H1 (cell line): ENCODE measurements around the gene KLHL30. TPM values are rescaled to one million over a fixed set of nuclear protein-coding genes. Genes with fewer than 3 reads are reported as not detected.

Experiments
- CTCF ChIA-PET: fragments of 300-600 bp; sonication (Branson Sonifier 250); formaldehyde crosslinking; loops from one replicate; lab custom pipeline; 2021; ENCODE audit not compliant: partially characterized antibody; lab: Charles Lee
- POLR2A ChIA-PET: fragments of 300-600 bp; sonication (Branson Sonifier 250); formaldehyde crosslinking; loops from one replicate; lab custom pipeline; 2021; ENCODE audit warnings: inconsistent platforms; ENCODE audit not compliant: partially characterized antibody; lab: Charles Lee
- DNase-seq, 2 experiments: peaks; one replicate each; pipeline versions ENCODE4 v3.0.0 to v3.0.0-alpha.2; 2010 to 2022; ENCODE audit warnings: low spot score in 2 of 2, low read depth in 1 of 2, mixed read lengths in 1 of 2
- FAIRE-seq: peaks from 2 replicates; lab custom pipeline; 2011; peaks lifted over from hg19 to GRCh38; lab: Jason Lieb, UNC
- H2AFZ ChIP-seq: 2 replicates; pipeline ENCODE4 v1.8.1; 2012; ENCODE audit warnings: low read length, inconsistent platforms
- H2AK5ac ChIP-seq: 2 replicates; pipeline ENCODE4 v1.6.1; 2013; ENCODE audit warnings: low read depth, low read length
- H2BK120ac ChIP-seq: replicated peaks from 2 replicates; pipeline ENCODE3; 2013; ENCODE audit warnings: low read depth, low read length, inconsistent platforms
- H2BK12ac ChIP-seq: 2 replicates; pipeline ENCODE4 v1.6.1; 2013; ENCODE audit warnings: low read depth, low read length
- H2BK15ac ChIP-seq: 2 replicates; pipeline ENCODE4 v1.6.1; 2013; ENCODE audit warnings: low read length
- H2BK20ac ChIP-seq: 2 replicates; pipeline ENCODE4 v1.6.1; 2013; ENCODE audit warnings: low read length
- H2BK5ac ChIP-seq: 2 replicates; pipeline ENCODE4 v1.6.1; 2013; ENCODE audit warnings: low read depth, low read length
- H3K14ac ChIP-seq: 2 replicates; pipeline ENCODE4 v1.6.1; 2013; ENCODE audit warnings: inconsistent platforms; ENCODE audit not compliant: insufficient read length
- H3K18ac ChIP-seq: 2 replicates; pipeline ENCODE4 v1.6.1; 2013; ENCODE audit warnings: low read length; ENCODE audit errors: extremely low read depth
- H3K23ac ChIP-seq: 2 replicates; pipeline ENCODE4 v1.6.1; 2013; ENCODE audit warnings: inconsistent platforms; ENCODE audit not compliant: insufficient read length
- H3K23me2 ChIP-seq: 2 replicates; pipeline ENCODE4 v1.6.1; 2013; ENCODE audit warnings: low read depth, low read length
- H3K27ac ChIP-seq: 2 replicates; pipeline ENCODE4 v1.6.1; 2011; ENCODE audit warnings: low read depth, low read length, inconsistent platforms
- H3K27me3 ChIP-seq, 4 experiments: replicated peaks in 1 of 4; 1 replicate in 1 of 4; 2 replicates in 3 of 4; pipeline versions ENCODE4 v1.6.1 to v1.8.1; 2011 to 2013; ENCODE audit warnings: low read length in 3 of 4, mild to moderate bottlenecking in 3 of 4, inconsistent platforms in 2 of 4, mixed read lengths in 2 of 4, moderate library complexity in 1 of 4; ENCODE audit not compliant: control insufficient read depth in 3 of 4, insufficient read depth in 3 of 4; ENCODE audit errors: extremely low read depth in 1 of 4
- H3K36me3 ChIP-seq, 4 experiments: 2 replicates each; pipeline versions ENCODE4 v1.6.1 to v1.8.1; 2011 to 2013; ENCODE audit warnings: mild to moderate bottlenecking in 4 of 4, low read length in 3 of 4, moderate library complexity in 2 of 4, control low read depth in 1 of 4, inconsistent platforms in 1 of 4; ENCODE audit not compliant: insufficient read depth in 4 of 4, control insufficient read depth in 2 of 4
- H3K4ac ChIP-seq: replicated peaks from 2 replicates; pipeline ENCODE3; 2013; ENCODE audit warnings: low read length, low read depth, mixed read lengths, inconsistent platforms; ENCODE audit not compliant: insufficient read length
- H3K4me1 ChIP-seq, 4 experiments: replicated peaks in 1 of 4; 1 replicate in 1 of 4; 2 replicates in 3 of 4; pipeline versions ENCODE4 v1.6.1 to v1.8.1; 2011 to 2013; ENCODE audit warnings: low read length in 3 of 4, inconsistent platforms in 2 of 4, mixed read lengths in 1 of 4; ENCODE audit not compliant: insufficient read depth in 4 of 4, control insufficient read depth in 3 of 4
- H3K4me2 ChIP-seq, 2 experiments: 2 replicates each; pipeline versions ENCODE4 v1.6.1 to v1.8.1; 2011 to 2013; ENCODE audit warnings: low read depth in 2 of 2, low read length in 2 of 2, control low read depth in 1 of 2, inconsistent platforms in 1 of 2, mild to moderate bottlenecking in 1 of 2; ENCODE audit not compliant: insufficient read depth in 1 of 2
- H3K4me3 ChIP-seq, 4 experiments: fragments of 200-600, 300-600 bp in 1 of 4; sonication (generic), shearing (Covaris generic), sonication (Bioruptor Twin) in 1 of 4; 2 replicates each; pipeline versions ENCODE4 v1.5.1 to v1.8.1; 2011 to 2016; ENCODE audit warnings: low read length in 4 of 4, low read depth in 3 of 4, control low read depth in 2 of 4, inconsistent platforms in 2 of 4, mild to moderate bottlenecking in 2 of 4, mixed read lengths in 1 of 4, moderate library complexity in 1 of 4; ENCODE audit not compliant: insufficient read depth in 2 of 4; ENCODE audit errors: extremely low read depth in 1 of 4
- H3K56ac ChIP-seq: replicated peaks from 2 replicates; pipeline ENCODE3; 2013; ENCODE audit warnings: low read depth, mild to moderate bottlenecking, mixed read lengths, low read length, inconsistent platforms; ENCODE audit not compliant: insufficient read length
- H3K79me1 ChIP-seq: 2 replicates; pipeline ENCODE4 v1.6.1; 2013; ENCODE audit warnings: low read depth, low read length, control low read depth
- H3K79me2 ChIP-seq, 2 experiments: 2 replicates each; pipeline versions ENCODE4 v1.6.1 to v1.8.1; 2012 to 2013; ENCODE audit warnings: low read length in 2 of 2, mild to moderate bottlenecking in 2 of 2, inconsistent platforms in 1 of 2; ENCODE audit not compliant: insufficient read depth in 2 of 2, control insufficient read depth in 1 of 2
- H3K9ac ChIP-seq, 4 experiments: replicated peaks in 1 of 4; 1 replicate in 1 of 4; 2 replicates in 3 of 4; pipeline versions ENCODE4 v1.6.1 to v1.8.1; 2011 to 2013; ENCODE audit warnings: low read depth in 3 of 4, low read length in 3 of 4, control low read depth in 2 of 4, mild to moderate bottlenecking in 2 of 4, moderate library complexity in 2 of 4, inconsistent platforms in 1 of 4; ENCODE audit errors: extremely low read depth in 1 of 4
- H3K9me3 ChIP-seq, 2 experiments: 2 replicates each; pipeline versions ENCODE4 v1.6.1 to v1.8.1; 2012 to 2013; ENCODE audit warnings: mild to moderate bottlenecking in 2 of 2, moderate library complexity in 2 of 2, control low read depth in 1 of 2, inconsistent platforms in 1 of 2, low read depth in 1 of 2, low read length in 1 of 2, mixed read lengths in 1 of 2; ENCODE audit not compliant: insufficient read depth in 2 of 2
- H4K20me1 ChIP-seq, 2 experiments: replicated peaks in 1 of 2; 2 replicates each; pipeline versions ENCODE3 to v1.8.1; 2011 to 2013; ENCODE audit warnings: inconsistent platforms in 2 of 2, low read length in 2 of 2, mild to moderate bottlenecking in 1 of 2; ENCODE audit not compliant: insufficient read depth in 2 of 2, control insufficient read depth in 1 of 2
- H4K5ac ChIP-seq: 2 replicates; pipeline ENCODE4 v1.6.1; 2013; ENCODE audit warnings: low read length, low read depth, mixed read lengths, inconsistent platforms; ENCODE audit not compliant: insufficient read length
- H4K8ac ChIP-seq: 2 replicates; pipeline ENCODE4 v1.8.0; 2013; ENCODE audit warnings: mild to moderate bottlenecking, moderate library complexity, low read length, inconsistent platforms; ENCODE audit not compliant: insufficient read depth; ENCODE audit errors: extremely low read depth
- H4K91ac ChIP-seq: replicated peaks from 2 replicates; pipeline ENCODE3; 2013; ENCODE audit warnings: low read length, mixed read lengths, inconsistent platforms; ENCODE audit not compliant: insufficient read length
- BCL11A ChIP-seq, 2 experiments: IDR thresholded peaks; one replicate each; pipeline ENCODE4 v1.6.1; 2011; ENCODE audit warnings: low read depth in 2 of 2, low read length in 2 of 2, mild to moderate bottlenecking in 2 of 2
- CREB1 ChIP-seq: IDR thresholded peaks from 2 replicates; pipeline ENCODE4 v1.6.1; 2012; ENCODE audit warnings: inconsistent platforms
- MAFK ChIP-seq: IDR thresholded peaks from 2 replicates; pipeline ENCODE4 v1.6.1; 2012; ENCODE audit warnings: low read depth, mild to moderate bottlenecking, improper control_type of control experiment, low read length
- NANOG ChIP-seq: IDR thresholded peaks from 2 replicates; pipeline ENCODE4 v1.6.1; 2011; ENCODE audit warnings: low read length, low read depth, mild to moderate bottlenecking, inconsistent platforms; ENCODE audit not compliant: insufficient read depth, poor library complexity, severe bottlenecking
- SP2 ChIP-seq: IDR thresholded peaks from 2 replicates; pipeline ENCODE4 v1.6.1; 2012; ENCODE audit warnings: mild to moderate bottlenecking, low read length, inconsistent platforms
- SRF ChIP-seq: IDR thresholded peaks from 2 replicates; pipeline ENCODE4 v1.6.1; 2011; ENCODE audit warnings: mild to moderate bottlenecking, low read depth, low read length, moderate library complexity
- WGBS, 2 experiments: shearing (Covaris generic) in 1 of 2; methylation state at CpG; one replicate each; pipeline versions ENCODE4 v1.1.6 to v1.1.7; 2013 to 2015; ENCODE audit warnings: low lambda C conversion rate in 2 of 2, mixed read lengths in 2 of 2, inconsistent platforms in 1 of 2, low coverage in 1 of 2, missing lambda C conversion rate in 1 of 2; ENCODE audit not compliant: insufficient replicate concordance in 2 of 2, insufficient coverage in 1 of 2, insufficient read length in 1 of 2; ENCODE audit errors: extremely low coverage in 1 of 2, missing lambda C conversion rate in 1 of 2; 5-methylcytosine and 5-hydroxymethylcytosine counted together
- polyA plus RNA-seq, 7 experiments: library from polyadenylated mRNA; depleted of rRNA in 3 of 7; stranded (reverse) in 5 of 7; unstranded in 2 of 7; fragments of >200 nt in 5 of 7; fragments of 200-250 nt in 2 of 7; gene quantifications; 1 replicate in 5 of 7; 2 replicates in 1 of 7; 4 replicates in 1 of 7; pipeline versions ENCODE4 v1.2.1 to v1.2.3, GENCODE V29; 2011 to 2013; ENCODE audit warnings: missing spikeins in 2 of 7, mixed read lengths in 2 of 7
- total RNA-seq: library from RNA; stranded (reverse); fragmentation: NEBNext Ultra II Directional; extraction: Animal tissue kit (Norgen Biotek cat#: 25700); gene quantifications from 2 replicates; pipeline ENCODE4 v1.2.1, GENCODE V29; 2021

KLHL30 gene
- total and polyA plus RNA-seq, 2 of the 8 experiments (the other 6 are each of a cell fraction or from before 2014, with no cell fraction given), result not detected

DNA sequence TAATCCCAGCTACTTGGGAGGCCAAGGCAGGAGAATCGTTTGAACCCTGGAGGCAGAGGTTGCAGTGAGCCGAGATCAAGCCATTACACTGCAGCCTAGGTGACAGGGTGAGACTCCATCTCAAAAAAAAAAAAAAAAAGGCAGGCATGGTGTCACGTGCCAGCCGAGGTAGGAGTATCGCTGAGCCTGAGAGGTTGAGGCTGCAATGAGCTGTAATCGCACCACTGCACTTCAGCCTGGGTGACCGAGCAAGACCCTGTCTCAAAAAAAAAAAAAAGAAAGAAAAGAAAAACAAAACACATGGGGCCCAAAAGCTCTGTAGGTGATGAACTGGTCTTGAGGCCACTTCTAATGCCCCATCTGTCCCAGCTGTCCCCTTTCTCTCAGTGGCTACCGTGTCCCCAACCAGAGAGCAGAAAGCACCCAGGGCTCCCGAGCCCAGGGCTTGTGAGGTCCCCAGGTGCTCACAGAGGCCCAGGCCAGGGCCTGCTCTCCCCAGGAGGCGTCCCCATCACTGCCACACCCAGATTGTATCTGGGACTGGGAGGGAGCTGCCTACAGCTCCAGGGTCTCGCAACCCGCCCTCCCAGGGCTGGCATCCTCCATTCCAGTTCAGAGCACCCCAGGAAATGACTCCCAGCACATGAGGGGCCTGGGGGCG is 8.5 kb downstream of the KLHL30 start:
- CTCF ChIA-PET, result interaction anchor here (0.6 to 2.0 kb wide), 5 partner anchors 10 to 334 kb away, joined by 3 to 5 read pairs (median 4); no protein-coding TSS in a partner anchor
- no peak overlapping the region for H4K5ac ChIP-seq
- H2BK120ac ChIP-seq, result no peak overlapping the region
- TF ChIP-seq SRF, result no peak
- no peak for TF ChIP-seq SP2
- TF ChIP-seq BCL11A (IDR thresholded peaks at IDR 0.05; ENCODE audit: low read depth in 2 of 2, low read length in 2 of 2), result no peak
- TF ChIP-seq MAFK, result no peak
- TF ChIP-seq CREB1, result no peak
- no peak for TF ChIP-seq NANOG
- TF ChIP-seq, all 59 proteins: peak for 0
- no peak overlapping the region for H3K23ac ChIP-seq
- H3K4me1 ChIP-seq, result peaks cover 0 to 8% (median 5%) of the 10 kb centered on the region in 4 experiments; a peak in 6 of 7 replicates
- H2BK5ac ChIP-seq, result no peak overlapping the region
- no peaks in the 10 kb centered on the region for H3K79me2 ChIP-seq
- H3K4me2 ChIP-seq, result no peak overlapping the region
- H2BK15ac ChIP-seq, result no peak overlapping the region
- no peaks in the 10 kb centered on the region; a peak in 1 of 8 replicates for H3K36me3 ChIP-seq
- no peak overlapping the region for H3K56ac ChIP-seq
- no peak overlapping the region for H2BK20ac ChIP-seq
- H3K14ac ChIP-seq, result no peak overlapping the region
- FAIRE-seq, result no peak
- H3K9me3 ChIP-seq, result no peaks in the 10 kb centered on the region
- H3K79me1 ChIP-seq, result no peaks in the 10 kb centered on the region
- no peak overlapping the region for H3K18ac ChIP-seq
- no peaks in the 10 kb centered on the region for H4K20me1 ChIP-seq
- H2BK12ac ChIP-seq, result no peak overlapping the region
- no peak overlapping the region for H4K91ac ChIP-seq
- no peak overlapping the region for H2AK5ac ChIP-seq
- no peak overlapping the region for H3K27ac ChIP-seq
- no peaks in the 10 kb centered on the region for H3K27me3 ChIP-seq
- no peak overlapping the region for H3K4ac ChIP-seq
- POLR2A ChIA-PET, result interaction anchor here (1.0 kb wide), 1 partner anchor 20 kb away, joined by 3 read pairs; no protein-coding TSS in a partner anchor
- DNase-seq, result no peak
- no peak overlapping the region for H3K4me3 ChIP-seq
- H3K23me2 ChIP-seq, result no peaks in the 10 kb centered on the region
- 93% methylated on average over 8 of the region's 13 CpGs; no CpG with 5 or more reads in 1 of the 2 experiments for WGBS, 2 experiments
- no peak overlapping the region for H2AFZ ChIP-seq
- H4K8ac ChIP-seq, result no peak overlapping the region; the same call in 1 of the 2 replicates
- no peak overlapping the region for H3K9ac ChIP-seq
